GM19397 (cell line): ENCODE data around the gene RBM5.

Source experiments
- ATAC-seq: cut with Tn5 transposase; IDR thresholded peaks from one replicate; pipeline ENCODE4 v1.9.1; 2021; ENCODE audit warnings: mild to moderate bottlenecking, moderate library complexity; ENCODE audit not compliant: unreplicated experiment

The RBM5 gene

DNA sequence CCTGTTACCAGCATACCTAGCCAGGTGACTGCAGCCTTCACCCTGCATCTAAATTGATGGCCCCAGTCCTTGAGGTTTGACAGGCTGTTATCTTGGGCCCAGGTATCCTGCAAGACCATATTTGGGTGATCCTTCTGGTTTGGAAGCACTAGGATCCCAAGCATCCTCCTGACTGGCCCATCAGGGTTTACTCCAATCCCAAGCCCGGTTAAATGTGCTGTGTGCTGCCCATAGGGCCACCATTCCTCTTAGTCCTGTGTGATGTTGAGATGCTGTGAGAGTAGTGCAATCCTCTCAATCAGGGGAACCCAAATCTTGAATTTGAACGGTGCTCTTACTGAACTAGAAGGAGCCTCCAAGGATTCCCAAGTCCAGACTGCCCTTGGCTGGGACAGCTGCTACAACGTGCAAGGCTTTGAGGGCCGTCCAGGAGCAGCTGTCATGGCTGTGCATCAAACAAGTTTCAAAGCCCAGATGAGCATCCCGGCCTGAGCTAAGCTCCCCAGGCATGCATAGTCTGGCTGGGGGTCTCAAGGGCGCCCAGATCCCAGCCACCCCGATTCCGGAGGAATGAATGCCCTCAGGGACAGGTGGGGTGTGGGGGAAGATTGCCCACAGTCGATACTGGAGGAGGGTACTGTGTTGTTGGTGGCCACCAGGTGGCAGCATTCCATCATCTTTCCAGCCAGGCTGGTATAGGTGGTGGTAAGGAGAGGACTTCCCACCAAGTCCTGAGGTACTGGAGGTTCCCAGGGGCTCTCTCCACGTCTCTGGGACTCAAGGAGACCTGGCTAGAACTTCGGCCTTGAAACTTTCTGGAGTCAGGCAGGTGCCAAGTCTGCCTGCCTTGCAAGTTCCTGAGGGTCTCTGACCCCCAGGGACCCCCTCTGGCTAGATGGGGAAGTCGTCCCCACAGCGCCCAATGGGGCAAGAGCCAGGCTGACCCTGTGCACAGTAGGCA lies 32.6 kb downstream of the RBM5 start:
- ATAC-seq, result peak; percentile 51

DNA sequence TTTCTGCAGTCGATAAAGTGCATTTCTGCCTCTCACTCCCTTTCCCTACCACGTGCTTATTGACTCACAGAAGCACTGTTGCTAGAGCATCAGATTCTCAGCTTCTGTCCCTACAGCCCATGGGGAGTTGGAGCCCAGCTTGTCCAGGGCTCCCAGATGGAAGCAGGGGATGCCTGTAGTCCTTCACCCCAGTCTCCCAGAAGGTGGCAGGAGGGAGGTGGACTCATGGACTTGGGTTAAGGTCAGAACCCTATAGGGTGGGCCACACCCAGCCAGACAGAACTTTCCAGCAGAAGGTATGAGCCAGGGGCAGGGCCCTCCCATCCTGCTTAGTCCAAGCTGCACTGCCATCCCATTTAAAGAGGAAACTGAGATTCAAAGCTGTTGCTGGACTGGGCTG lies 33.4 kb downstream of the RBM5 start:
- ATAC-seq, result no peak

DNA sequence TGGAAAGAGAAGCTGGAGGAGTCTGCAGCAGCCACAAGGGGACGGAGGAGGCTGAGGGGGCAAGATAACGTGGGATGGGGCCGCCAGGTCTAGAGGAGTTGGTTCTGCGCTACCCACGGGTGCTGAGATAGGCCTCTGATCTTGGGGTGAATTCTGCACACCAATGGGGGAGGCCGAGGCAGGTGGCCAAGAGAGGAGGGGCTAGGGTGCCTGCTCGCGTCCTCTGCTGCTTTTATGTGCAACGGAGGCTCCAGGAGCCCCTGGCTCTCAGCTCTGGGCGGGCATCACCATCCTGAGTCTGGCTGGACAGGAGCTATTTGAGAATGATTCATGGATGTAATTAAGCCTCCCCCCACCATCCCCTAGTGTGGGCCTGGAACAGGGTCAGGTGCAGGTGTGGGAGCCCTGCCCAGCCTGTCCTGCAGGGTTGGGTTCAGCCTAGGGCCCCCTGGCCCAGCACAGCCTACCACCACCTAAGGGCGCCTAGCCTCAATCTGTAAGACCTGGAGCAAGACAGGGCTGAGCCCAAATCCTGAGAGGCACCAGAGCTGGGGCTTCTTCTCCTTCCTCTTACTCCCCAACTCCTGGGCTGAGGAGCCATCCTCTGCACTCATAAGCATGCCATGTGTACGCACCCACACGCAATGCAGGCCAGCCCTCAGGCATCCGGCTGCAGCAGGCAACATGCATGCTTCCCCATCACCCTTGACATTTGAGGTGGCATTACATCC lies 34.1 kb downstream of the RBM5 start:
- no peak for ATAC-seq

DNA sequence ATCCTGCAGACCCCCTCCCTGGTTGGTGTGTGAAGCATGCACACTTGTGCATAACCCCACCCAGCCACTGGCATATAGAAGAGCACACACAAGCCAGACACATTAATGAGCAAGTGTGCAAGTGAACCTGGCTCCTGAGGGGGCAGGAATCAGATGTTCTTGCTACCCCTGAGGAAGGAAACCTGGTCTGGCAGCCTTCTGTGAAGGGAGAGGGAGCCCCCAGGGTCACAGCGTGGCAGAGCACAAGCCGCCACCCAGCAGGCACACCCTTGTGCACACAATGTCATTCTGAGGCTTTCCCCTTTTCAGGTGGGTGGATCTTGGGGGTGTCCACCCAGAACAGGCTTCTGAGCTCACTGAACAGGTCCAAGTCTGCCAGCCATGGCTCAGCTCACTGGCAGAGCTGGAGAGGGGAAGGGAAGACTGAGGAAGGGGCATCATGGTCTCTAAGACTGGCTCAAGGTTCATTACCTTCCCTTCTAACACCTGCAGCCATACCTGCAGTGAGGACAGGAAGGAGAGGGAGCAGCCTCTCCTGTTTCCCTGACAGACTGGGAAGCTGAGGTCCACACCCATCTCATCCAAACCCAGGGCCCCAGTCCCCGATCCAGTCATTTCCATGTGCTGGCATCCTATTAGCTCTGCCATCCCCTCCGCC lies 34.8 kb downstream of the RBM5 start:
- ATAC-seq, result no peak

DNA sequence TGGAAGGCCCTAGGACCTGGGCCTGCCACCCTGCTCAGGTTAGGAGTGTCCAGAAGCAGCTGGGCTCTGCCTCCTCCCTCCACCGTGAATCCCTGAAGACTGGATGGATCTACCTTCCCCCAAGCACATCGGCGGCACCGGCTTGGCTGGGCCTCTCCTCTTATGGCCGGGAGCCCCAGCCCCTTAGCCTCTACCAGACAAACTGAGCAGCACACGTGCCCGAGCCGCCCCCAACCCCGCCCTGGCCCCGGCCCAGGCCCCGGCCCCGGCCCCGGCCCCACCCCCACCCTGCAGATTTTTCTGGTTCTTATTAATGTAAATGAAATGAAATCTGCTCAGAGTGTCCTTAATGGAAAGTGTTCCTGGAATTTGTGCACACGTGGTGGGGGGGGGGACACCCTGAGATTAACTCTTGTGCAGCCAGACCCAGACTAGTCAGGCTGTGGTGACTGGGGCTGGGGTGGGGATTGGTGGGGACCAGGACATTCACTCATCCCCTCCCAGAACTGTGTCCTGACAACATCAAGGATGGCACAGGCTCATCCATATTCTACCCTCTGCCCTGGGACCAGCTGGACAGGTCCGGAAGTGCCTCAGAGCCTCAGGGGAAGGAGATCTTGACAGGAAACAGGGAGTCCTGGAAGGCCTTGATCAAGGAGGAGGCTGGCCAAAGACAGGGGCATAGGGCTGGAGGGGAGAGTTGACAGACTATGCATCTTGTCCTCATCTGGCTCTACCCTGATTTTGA lies 35.5 kb downstream of the RBM5 start:
- no peak for ATAC-seq

DNA sequence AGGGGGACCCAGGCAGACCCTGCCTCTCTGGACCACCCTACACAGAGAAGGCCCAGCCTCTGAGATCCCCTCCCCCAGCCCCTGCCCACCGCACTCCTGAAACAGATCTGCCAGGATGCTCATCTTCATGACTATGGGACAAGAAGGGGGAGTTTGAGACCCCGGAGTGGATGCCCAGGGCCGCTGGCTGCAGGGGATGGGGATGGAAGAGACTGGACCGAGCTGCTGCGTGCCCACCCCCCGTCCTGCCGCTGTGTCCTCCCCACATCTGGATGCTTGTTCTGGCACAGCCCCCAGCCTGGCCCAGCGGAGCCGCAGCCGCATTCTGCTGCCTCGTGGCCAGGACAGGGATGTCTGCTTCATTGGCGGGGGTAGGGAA lies 36.1 kb downstream of the RBM5 start:
- ATAC-seq, result no peak

DNA sequence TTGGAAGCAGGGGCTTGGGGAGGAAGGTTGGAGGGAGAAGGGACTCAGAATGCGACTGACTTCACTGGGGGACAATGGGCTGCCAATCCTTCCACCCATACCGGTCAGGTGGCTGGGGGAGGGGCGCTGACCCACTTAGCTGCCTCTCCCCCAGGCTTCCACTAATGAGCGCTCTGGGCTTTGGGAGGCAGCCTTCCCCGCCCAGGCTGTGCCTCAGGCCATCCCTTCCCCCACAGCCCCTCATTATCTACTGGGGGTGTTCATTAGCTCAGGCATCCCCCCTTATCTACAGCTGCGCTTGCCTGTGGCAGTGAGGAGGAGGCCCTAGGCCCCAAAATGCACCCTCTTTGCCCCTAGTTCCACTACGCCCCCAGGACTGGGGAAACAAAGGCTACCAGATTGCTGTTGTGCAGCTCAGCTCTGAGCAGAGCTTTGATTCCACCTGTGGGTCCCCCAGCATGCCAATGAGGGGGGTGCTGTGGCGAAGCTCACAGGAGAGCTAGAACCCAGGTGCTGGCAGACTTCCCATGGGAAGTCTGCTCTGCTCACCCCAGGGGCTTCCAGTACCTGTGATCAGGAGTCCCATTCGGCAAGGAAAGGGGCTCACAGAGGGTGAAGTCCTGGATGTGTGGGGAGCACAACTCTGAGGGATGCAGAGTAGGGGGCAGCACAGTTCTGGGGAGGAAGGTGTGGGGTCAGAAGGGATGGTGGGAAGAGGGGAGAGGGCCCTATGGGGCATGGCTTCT lies 37.0 kb downstream of the RBM5 start:
- ATAC-seq, result no peak

DNA sequence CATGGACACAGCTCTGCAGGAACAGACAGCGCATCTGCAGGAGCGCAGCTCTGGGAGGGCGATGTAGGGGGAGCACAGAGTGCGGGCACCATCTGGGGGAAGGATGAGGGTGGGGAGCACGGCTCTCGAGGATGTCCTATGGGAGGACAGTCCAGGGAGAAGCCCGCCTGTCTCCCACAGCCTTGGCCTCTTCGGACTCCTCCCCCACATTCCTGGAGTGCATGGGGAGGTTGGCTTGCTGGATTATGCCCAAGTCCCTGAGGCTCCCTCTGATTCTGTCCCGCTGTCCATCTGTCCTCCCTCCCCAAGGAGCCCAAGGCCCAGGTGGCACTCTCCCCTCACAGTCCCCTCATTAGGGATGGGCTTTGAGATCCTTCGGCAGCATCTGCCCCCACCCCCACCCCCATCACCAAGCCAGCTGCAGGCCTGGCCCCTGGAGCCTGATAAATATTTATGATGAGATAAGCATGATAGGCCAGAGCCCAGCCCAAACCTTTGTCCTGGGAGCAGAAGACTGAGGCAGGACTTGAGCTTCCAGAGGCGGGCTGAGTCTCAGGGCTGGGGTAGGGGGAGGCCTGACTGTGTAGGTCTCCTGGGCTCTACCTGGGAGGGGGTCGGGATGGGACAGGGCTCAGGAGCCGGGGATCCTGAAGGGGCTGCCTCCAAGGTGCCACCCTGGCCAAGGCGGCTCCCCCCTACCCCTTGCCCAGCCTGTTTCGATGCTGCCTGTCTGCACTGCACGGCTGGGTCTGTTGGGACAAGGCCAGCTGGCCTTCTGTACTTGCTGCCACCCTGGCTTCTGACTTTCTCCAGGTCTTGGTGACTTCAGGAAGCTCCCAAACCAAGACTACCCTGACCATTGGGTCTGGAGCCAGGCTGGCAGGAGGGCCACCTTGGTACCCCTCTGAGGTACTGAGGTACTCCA lies 37.8 kb downstream of the RBM5 start:
- ATAC-seq, result no peak

DNA sequence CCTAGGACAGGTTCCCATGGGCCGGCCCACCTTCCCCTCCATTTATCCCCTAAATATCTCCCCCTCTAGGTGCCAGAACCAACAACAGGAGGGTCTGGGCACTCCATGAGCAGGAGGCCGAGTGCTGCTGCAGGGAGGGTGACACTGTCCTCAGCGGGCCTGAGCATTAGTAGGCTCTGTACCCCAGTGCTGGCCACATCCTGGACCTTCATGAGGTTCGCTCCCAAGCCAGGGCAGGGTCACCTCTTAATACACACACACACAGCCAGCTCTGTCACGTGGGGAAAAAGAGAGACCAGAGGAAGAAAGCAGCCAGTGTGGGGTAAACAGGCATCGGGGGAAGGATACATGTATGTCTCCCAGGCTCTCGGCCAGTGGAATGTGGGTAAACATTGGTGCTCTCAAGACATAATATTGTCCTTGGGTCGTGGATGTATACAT lies 38.6 kb downstream of the RBM5 start:
- no peak for ATAC-seq

DNA sequence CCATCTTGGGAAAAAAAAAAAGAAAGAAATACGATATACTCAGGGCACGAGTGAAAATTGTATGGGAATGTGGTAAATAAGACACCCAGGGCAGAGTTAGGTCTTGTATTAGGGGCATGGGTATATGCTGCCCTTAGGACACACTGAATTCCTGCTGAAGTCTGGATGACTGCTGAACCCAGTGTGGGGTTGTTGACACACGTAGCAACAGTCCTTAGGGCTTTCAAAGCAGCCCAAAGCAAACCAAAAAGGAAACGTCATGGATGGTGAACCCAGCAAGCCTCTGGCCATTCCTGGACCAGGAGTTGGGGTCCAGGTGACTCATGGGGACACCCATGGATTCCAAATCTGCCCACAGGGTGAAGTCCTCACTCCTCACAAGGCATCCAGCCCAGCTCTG lies 39.3 kb downstream of the RBM5 start:
- ATAC-seq, result no peak

DNA sequence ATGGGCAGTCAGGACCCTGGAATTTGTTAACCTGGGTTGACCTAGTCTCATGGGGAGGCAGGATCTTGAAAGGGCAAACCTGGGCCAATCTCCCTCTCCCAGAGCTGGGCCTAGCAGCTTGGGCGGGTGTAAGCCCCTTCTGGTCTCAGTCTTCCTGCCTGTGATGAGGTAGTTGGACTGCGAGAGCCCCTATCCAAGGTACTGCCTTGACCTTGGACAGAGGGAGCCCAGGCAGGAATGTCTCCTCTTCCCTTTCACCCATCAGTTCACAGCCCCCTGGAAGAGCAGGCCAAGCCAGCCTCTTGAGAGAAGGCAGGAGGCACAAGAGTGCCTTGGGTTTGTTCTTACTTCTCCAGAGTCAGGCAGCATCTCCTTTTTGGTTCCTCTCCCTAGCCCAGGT lies 41.7 kb downstream of the RBM5 start:
- ATAC-seq, result no peak

DNA sequence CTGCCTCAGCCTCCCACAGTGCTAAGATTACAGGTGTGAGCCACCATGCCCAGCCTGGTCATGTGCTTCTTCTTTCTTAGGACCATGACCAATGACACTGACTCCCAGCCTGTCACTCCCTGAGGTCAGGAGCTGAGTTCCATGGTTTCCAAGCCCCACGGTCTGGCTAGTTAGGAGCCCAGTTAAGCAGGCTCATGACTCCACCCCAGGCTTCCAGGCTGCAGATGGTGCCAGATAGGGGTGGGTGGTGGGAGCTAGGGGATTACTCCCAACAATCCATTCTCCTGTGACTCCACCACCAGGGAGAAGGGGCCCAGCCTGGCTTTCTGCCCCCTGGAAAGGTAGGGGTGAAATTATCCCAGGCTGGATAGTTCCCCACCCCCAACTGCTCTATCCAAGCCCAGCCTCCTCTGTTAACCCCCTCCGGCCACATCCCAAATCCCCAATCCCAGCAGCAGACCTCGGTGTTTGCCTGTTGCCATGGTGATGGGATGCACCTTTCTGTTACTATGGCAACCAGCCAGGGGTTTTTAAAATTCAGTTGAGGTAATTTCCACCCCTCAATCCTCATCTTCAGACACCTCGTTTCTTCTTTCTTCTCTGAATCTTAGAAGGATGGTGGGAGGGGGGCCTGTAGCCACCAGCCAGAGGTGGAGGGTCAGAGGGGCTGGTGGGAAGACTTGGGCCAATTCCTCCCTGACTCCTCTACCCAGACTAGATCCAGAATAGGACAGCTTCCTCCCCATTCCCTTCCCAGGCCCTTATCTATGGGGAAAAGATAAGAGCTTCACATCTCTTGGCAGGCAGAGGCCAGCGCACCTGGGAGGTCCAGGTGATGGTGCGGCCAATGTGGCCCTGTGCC lies 43.9 kb downstream of the RBM5 start:
- ATAC-seq, result no peak

DNA sequence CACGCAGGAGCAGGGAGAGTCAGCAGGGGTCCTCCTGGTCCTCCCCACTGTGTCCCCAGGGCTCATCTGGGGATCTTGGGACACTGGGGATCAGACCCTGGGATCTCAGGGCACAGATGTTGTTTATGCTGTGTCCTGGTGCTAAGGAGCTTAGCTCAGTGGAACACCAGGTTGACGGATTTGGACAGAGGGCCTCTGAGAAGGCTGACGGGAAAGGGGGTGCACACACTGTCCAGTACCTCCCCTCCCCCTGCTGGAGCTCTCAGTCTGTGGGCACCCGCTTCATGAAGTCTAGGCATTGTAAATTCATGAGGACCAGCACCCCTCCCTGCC lies 44.5 kb downstream of the RBM5 start:
- ATAC-seq, result no peak

DNA sequence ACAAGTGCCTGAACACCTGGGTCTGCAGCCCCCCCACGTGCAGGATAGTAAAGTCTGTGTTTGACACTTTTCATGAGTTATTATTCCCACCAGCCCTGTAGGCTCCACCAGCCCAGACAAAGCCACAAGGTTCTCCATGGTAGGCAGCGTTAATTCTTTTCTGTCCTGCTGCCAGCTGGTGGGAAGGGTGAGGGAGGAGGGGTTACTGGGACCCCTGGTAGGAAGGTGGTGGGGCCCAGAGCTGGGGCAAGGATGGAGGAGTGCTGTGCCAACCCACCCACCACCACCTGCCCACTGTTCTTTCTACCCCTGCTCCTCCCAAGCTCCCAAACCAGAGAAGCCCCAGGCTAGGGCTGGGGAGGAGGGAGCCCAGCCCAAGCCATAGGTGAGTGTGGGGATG lies 45.6 kb downstream of the RBM5 start:
- ATAC-seq, result no peak

DNA sequence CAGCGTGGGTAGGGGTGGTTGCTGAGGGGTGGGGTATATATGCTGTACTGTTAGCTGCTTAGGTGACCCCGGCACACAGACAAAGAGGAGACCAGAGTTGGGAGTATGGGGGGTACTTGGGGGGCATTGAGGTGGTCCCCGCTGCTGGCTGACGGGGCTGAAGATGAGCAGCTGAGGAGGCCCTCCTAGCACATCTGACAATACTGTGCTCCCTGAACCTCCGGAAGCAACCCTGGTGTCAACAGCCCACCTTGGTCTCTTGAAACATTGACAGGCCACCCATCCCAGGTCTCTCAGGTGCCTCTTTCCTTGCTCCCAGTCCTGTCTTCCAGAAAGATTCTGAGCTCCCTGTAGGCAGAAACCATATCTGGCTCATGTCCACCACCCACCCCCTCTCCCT lies 47.2 kb downstream of the RBM5 start:
- no peak for ATAC-seq

DNA sequence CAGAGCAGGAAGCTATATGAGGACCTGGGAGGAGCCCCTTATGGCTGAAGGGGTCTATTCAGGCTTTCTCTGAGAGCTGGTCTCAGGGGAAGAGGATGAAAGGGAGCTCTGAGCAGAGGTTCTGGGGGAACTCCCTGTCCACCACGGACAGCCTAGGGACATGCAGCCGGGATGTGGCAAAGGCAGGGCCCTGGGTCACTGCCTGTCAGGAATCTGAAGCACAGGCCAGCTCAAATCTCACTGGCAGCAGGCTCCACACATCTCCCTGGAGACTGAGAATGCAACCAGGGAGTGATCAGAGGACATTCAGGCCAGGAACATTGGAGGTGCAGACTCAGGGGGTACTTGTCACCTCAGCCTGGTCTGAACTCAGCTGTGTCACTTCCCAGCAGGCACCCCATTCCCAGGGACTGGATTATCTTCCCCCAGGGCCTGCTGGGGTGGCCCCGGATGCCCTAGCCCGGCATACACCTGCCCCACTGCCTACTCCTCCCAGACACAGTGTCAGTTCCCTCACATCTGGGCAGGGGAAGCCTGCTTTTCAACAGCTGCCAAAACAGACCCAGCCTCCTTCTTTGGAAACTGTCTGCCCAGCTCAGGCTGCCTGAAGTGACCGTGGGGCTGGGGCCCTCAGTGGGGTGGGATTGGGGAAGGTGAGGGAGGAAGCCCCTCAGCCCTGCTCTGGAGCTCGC lies 48.1 kb downstream of the RBM5 start:
- ATAC-seq, result no peak

DNA sequence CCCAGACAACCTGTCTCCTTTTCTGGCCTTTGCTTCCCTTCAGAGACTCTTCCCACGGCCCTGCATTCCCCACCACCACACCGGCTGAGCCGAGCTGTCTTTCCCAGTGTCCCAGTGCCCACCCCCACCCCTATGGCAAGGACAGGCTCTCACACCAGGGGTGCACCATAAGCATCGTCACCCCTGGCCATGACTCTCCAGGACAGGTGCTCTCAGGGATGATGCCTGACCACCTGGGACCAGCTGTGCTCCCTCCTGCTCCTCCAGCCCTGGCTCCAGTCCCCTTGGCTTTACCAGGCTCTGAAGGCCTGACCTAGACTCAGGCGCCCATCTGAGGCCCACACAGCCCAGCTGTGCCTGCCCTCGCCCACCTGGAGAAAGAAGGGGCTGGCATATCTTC lies 48.8 kb downstream of the RBM5 start:
- ATAC-seq, result no peak
